Left cardiac atrium (tissue), 4 donors: ENCODE data around the gene FGF11. TPM values are rescaled to one million over a fixed set of nuclear protein-coding genes. Genes with fewer than 3 reads are reported as not detected.

Source experiments
- ATAC-seq, 2 donors: fragments of 200-7000 bp; cut with Tn5 transposase; one replicate each; pipeline ENCODE4 v1.9.1; 2020; ENCODE audit warnings: mild to moderate bottlenecking in 2 of 2, moderate library complexity in 2 of 2
- DNase-seq: peaks from one replicate; pipeline ENCODE4 v3.0.0-alpha.2; 2020
- intact Hi-C, 2 donors: fragments of 100-400 bp; cut with DNase I; formaldehyde crosslinking; loops; one replicate each; pipeline versions ENCODE4 v1.14.1 to v1.15.1; 2022 to 2023
- total RNA-seq, 2 donors: library from RNA; stranded (reverse); fragmentation: NEBNext Ultra II Directional; extraction: Animal tissue kit (Norgen Biotek cat#: 25700); gene quantifications; one replicate each; pipeline ENCODE4 v1.2.1, GENCODE V29; 2021
- donor health status: DM: no; HTN: yes; CAD: no.
- donor health status: DM: no; HTN: yes; CAD: no; lungs with severe emphysema.
- donor health status: DM: yes; HTN: yes; CAD: no.
- donor health status: Dilated cardiomyopathy.

Gene FGF11
- total RNA-seq, 2 donors from 2014 or later: 20.5 to 24.6 TPM

GRCh38 chr17:7425756-7426155 is 13.6 kb upstream of the FGF11 start:
- intact Hi-C loops: loop anchor here in 1 of 2 donors (5.0 kb wide), 1 partner anchor 58 kb away; no protein-coding TSS in a partner anchor
- ATAC-seq (no peak), DNase-seq (no peak)

- DNase-seq (no peak), ATAC-seq (no peak)
- intact Hi-C loops: loop anchor here in 1 of 2 donors (5.0 kb wide), 1 partner anchor 59 kb away; no protein-coding TSS in a partner anchor
Observed at GRCh38 chr17:7426203-7426863, 13.0 kb upstream of the FGF11 start.

GRCh38 chr17:7426896-7427489 is 12.3 kb upstream of the FGF11 start:
- ATAC-seq: peak in 1 of 2 donors; percentile 18
- intact Hi-C loops: loop anchor here in 1 of 2 donors (5.0 kb wide), 1 partner anchor 60 kb away; no protein-coding TSS in a partner anchor
- no peak for DNase-seq

- no peak for ATAC-seq
- intact Hi-C loops: loop anchor here in 1 of 2 donors (5.0 kb wide), 1 partner anchor 60 kb away; no protein-coding TSS in a partner anchor
- DNase-seq: no peak
Observed at GRCh38 chr17:7427549-7427948, 11.8 kb upstream of the FGF11 start.

- ATAC-seq (no peak), DNase-seq (no peak)
- intact Hi-C loops: loop anchor here in 1 of 2 donors (5.0 kb wide), 1 partner anchor 61 kb away; no protein-coding TSS in a partner anchor
Observed at GRCh38 chr17:7428557-7428956, 10.8 kb upstream of the FGF11 start, which contains the start of gene SPEM3. TSS of gene SPEM3 (plus strand) at chr17:7428857. CDS start at chr17:7428903, 46 bp downstream.

GRCh38 chr17:7429722-7430121 is 9.6 kb upstream of the FGF11 start:
- no peak for DNase-seq
- peak in 1 of 2 donors; percentile 5 for ATAC-seq
- intact Hi-C loops: loop anchor here (5.0 to 10.0 kb wide), 2 partner anchors 62 to 135 kb away; partner anchors contain the start of gene SENP3 (in 1 of the 2)

GRCh38 chr17:7431231-7431630 is 8.1 kb upstream of the FGF11 start:
- intact Hi-C loops: loop anchor here in 1 of 2 donors (10.0 kb wide), 1 partner anchor 134 kb away; the partner anchor contains the start of gene SENP3
- DNase-seq: no peak
- no peak for ATAC-seq

- ATAC-seq: no peak
- DNase-seq: no peak
- intact Hi-C loops: loop anchor here in 1 of 2 donors (10.0 kb wide), 1 partner anchor 133 kb away; the partner anchor contains the start of gene SENP3
Observed at GRCh38 chr17:7432296-7432695, 7.0 kb upstream of the FGF11 start.

- intact Hi-C loops: loop anchor here (2.0 to 10.0 kb wide), 5 partner anchors 31 to 129 kb away; partner anchors contain the start of genes SENP3 (in 2 of the 2), TMEM256 (in 1 of the 2) and TMEM95 (in 1 of the 2)
- ATAC-seq (peak in 1 of 2 donors; percentile 5), DNase-seq (peak; percentile 47)
Observed at GRCh38 chr17:7435676-7436555, 3.4 kb upstream of the FGF11 start.

- intact Hi-C loops: loop anchor here (5.0 to 10.0 kb wide), 4 partner anchors 51 to 128 kb away; partner anchors contain the start of genes SENP3 (in 2 of the 2) and TMEM95 (in 1 of the 2)
- ATAC-seq (peak; percentile 76 to 78), DNase-seq (peak; percentile 83)
Observed at GRCh38 chr17:7436556-7437368, 2.5 kb upstream of the FGF11 start.

- ATAC-seq: no peak
- intact Hi-C loops: loop anchor here (5.0 to 10.0 kb wide), 4 partner anchors 50 to 127 kb away; partner anchors contain the start of genes SENP3 (in 2 of the 2) and TMEM95 (in 1 of the 2)
- DNase-seq: peak; percentile 46
Observed at GRCh38 chr17:7437369-7437863, 1.9 kb upstream of the FGF11 start.

GRCh38 chr17:7437950-7438614 is 1.2 kb upstream of the FGF11 start:
- ATAC-seq (peak; percentile 8 to 27), DNase-seq (peak; percentile 84)
- intact Hi-C loops: loop anchor here (5.0 to 10.0 kb wide), 4 partner anchors 49 to 127 kb away; partner anchors contain the start of genes SENP3 (in 2 of the 2) and TMEM95 (in 1 of the 2)

GRCh38 chr17:7438656-7439460 is 454 bp upstream of the FGF11 start:
- ATAC-seq (no peak), DNase-seq (no peak)
- intact Hi-C loops: loop anchor here (5.0 to 10.0 kb wide), 4 partner anchors 48 to 126 kb away; partner anchors contain the start of genes SENP3 (in 2 of the 2) and TMEM95 (in 1 of the 2)

- peak; percentile 3 to 4 for ATAC-seq
- DNase-seq: peak; percentile 79
- intact Hi-C loops: loop anchor here in 1 of 2 donors (2.0 kb wide), 1 partner anchor 45 kb away; the partner anchor contains the start of gene POLR2A
Observed at GRCh38 chr17:7440113-7440833, 961 bp downstream of the FGF11 start.

- ATAC-seq: peak in 1 of 2 donors; percentile 27
- intact Hi-C loops: loop anchor here in 1 of 2 donors (2.0 kb wide), 1 partner anchor 44 kb away; the partner anchor contains the start of gene POLR2A
- peak; percentile 70 for DNase-seq
Observed at GRCh38 chr17:7440834-7441195, 1.5 kb downstream of the FGF11 start.
